Suprapubic skin (tissue), 3 donors: Measurements from ENCODE around the gene MISFA.

Source experiments
- POLR2A ChIP-seq, 2 donors: fragments of 450-650 bp; IDR thresholded peaks; one replicate each; pipeline ENCODE4 v1.6.1; 2017; ENCODE audit warnings: antibody characterized with exemption in 2 of 2, mild to moderate bottlenecking in 2 of 2, moderate library complexity in 2 of 2
- TF ChIP-seq, protein P1 (sequence below), 2 donors: fragments of 200-600 bp in 1 of 2; fragments of 450-650 bp in 1 of 2; sonication (generic) in 1 of 2; IDR thresholded peaks; one replicate each; pipeline ENCODE4 v1.5.1; 2016 to 2019; ENCODE audit warnings: antibody characterized with exemption in 2 of 2, mild to moderate bottlenecking in 1 of 2, moderate library complexity in 1 of 2

DNA sequence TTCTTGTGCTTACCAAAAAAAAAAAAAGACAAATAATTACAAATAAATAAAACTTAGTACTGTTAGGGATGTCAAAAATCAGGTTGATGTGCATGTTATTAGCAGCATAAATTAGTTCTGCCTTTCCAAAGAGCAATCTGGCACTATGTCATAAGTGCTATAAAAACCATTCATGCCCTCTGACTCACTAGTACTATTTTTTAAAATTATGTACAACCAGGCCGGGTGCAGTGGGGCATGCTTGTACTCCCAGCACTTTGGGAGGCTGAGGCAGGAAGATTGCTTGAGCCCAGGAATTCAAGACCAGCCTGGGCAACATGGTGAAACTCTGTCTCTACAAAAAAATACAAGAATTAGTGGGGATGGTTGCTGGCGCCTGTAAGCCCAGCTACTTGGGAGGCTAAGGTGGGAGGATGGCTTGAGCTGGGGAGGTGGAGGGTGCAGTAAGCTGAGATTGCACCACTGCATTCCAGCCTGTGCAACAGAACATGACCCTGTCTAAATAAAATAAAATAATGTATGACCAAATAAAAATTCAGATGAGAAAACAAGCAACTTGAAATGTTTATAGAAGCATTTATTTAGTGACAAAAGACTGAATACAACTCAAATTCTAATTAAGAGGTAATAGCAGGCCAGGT is 36.4 kb upstream of the MISFA start:
- TF ChIP-seq, protein P1, sequence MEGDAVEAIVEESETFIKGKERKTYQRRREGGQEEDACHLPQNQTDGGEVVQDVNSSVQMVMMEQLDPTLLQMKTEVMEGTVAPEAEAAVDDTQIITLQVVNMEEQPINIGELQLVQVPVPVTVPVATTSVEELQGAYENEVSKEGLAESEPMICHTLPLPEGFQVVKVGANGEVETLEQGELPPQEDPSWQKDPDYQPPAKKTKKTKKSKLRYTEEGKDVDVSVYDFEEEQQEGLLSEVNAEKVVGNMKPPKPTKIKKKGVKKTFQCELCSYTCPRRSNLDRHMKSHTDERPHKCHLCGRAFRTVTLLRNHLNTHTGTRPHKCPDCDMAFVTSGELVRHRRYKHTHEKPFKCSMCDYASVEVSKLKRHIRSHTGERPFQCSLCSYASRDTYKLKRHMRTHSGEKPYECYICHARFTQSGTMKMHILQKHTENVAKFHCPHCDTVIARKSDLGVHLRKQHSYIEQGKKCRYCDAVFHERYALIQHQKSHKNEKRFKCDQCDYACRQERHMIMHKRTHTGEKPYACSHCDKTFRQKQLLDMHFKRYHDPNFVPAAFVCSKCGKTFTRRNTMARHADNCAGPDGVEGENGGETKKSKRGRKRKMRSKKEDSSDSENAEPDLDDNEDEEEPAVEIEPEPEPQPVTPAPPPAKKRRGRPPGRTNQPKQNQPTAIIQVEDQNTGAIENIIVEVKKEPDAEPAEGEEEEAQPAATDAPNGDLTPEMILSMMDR (IDR thresholded peaks at IDR 0.05): no peak
- no peak for TF ChIP-seq POLR2A (IDR thresholded peaks at IDR 0.05)
